NCI-H2227 treated with DMSO at 0.1 percent for 48 hours (cell line): ENCODE results near the gene SLC7A10.
"Not testable (repeated sequence)": the region's sequence is repeated elsewhere in the genome, so short reads cannot be mapped to it uniquely, and the experiment has no call there.

Source experiments
- DNase-seq: peaks from one replicate; lab custom pipeline; 2025; lab: John Stamatoyannopoulos, UW

The SLC7A10 gene

GRCh38 chr19:33216198-33216830 is 9.3 kb downstream of the SLC7A10 start:
- DNase-seq, result no peak

- no peak for DNase-seq
Measured at GRCh38 chr19:33215438-33216197, 10.0 kb downstream of the SLC7A10 start.

DNA sequence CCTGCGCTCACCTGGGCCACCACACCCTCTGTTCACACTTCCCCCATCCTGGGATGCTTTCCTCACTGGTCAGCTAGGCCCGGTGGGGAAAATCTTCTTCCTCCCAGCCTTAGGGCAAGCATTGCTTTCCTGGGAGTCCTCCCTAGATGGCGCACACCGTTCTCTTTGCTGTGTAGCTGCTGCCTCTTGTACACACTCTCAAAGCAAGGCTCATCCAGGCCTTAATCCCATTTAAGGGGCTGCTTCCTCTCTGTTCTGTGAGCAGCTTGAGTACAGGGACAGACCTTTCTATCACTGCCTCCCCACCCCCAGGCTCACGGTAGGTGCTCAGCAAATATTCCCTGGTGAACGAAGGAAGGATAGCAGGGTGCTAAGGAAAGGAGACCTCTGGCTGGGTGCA is 11.1 kb downstream of the SLC7A10 start:
- DNase-seq, result no peak

DNA sequence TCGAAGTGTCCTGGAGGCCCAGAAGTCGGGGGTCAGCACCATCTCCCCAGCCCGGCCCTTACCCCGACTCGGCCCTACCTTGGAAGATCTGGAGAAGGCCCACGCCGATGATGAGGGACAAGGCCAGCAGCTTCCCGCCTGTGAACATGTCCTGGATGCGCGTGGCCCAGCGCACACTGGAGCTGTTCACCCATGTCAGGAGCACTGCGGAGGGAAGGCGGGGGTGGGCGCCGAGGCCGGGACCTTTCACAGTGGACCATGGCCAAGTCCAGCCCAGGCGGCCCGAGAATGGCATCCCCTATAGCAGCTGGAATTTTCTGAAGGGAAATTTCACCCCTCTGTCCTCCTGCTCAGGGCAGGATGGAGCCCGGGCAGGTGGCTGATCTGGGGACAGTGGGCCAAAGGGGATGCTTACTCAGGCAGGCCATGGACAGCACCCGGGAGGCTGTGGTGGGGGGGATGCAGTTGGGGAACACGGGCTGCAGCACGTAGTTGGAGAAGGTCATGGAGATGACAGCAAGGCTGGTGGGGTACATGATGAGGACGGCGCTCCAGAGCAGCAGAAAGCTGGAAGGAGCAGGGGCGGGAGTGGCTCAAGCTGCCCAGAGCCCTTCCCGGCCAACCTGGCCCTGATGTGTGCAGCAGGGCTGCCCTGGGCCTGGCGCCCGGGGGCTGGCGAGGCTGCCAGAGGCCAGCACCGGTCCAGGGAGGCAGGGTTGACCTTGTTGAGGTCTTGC is 13.0 kb downstream of the SLC7A10 start:
- no peak for DNase-seq

DNA sequence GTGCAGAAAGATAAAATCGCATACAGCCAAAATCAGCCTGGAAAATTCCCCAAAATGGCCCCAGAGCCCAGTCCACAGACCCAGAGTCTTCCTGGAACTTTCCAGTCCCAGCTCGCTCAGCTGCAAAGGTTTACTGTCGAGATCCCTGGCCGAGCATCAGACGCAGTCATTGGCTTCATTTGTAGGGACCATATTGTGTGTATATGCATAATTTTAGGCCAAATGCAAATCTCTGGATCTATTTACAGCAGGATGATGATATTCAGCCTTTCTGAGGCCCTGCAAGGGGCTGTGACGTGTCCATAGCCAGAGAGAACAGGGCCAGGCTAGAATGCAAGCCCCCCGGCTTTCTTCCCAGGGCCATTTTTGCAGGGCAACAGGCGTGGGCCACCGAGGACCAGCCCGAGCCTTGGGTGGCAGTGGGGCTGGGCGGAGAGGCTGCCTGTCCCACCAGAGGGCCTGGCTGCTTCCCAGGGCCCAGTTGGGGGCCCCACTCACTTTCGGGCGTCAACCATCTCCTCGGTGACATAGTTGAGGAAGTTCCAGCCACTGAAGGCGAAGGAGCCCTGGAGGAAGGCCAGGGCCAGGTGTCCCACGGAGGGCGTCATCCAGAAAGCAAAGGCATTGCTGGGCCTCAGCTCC is 13.7 kb downstream of the SLC7A10 start:
- no peak for DNase-seq

DNA sequence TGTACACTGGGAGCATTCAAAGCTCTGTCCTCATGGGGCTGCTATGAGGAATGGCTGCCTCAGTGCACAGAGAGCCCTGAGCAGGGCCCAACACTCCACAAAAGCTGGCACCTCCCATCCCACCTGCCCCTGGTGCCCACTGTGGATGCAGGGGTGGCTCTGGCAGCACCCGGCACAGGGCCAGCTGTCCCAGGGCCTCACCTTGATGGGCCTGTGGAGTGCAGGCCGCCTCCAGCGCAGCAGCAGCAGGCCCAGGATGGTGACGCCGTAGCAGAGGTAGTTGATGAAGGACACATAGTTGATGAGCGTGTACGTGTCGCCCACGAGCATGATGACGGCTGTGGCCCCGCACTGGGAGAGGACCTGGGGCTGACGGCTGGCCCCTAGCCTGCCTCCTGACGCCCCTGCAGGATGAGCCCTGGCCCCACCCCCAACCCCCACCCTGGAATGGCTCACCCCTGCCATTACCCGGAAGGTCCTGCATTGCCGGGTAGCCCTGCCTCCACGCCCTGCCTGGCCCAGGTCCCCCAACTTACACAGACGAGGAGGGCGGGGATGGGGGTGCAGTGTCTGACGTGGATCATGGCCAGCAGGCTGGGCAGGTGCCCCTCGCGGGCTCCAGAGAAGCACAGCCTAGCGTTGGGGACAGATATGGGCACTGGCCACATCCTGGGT is 15.2 kb downstream of the SLC7A10 start:
- DNase-seq, result no peak

- DNase-seq, result not testable (repeated sequence)
Measured at GRCh38 chr19:33209850-33210230, 15.8 kb downstream of the SLC7A10 start.

- no peak for DNase-seq
Measured at GRCh38 chr19:33208904-33209849, 16.5 kb downstream of the SLC7A10 start.

DNA sequence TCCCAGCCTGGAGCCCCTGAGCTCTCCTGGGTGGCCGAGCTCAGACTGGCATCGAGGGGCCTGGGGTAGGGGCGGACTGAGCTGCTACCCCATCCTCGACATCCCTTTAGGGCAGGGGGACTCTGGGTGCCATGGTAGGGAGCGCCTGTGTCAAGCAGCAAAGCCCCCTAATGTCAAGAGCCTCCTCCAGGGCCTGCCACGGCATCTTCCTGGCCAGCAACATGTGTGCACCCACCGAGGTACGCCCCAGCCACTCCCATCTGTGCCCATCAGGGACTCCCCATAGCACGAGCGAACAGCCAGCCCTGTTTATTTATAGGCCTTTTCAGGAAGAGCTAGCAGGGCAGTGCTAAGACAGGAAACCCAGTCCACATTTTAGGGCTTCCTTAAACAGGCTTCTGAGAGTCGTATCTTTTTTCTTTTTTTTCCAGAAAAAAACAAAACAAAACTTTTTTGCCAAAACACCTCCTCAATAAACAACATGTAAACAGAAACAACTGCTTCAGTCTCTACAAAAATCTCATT is 17.2 kb downstream of the SLC7A10 start:
- DNase-seq, result no peak

DNA sequence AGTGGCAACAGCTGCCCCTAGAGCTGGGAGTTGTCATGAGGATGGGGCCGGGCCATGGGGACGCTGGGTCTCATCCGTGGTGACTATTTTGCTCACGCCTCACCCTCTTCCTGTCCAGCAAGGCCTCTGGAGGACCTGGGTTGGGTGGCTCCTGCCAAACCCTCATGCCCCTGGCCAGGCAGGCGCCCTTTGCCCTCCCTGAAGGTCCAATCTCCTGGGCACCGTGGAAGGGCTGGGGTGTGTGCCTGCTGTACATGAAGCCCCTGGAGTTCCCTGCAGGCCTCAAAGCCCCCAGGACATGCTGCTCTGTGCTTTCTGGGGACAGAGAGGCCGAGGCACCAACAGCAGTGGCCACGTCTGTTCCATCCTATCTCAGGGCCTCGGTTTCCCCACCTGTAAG is 17.7 kb downstream of the SLC7A10 start:
- no peak for DNase-seq

- no peak for DNase-seq
Measured at GRCh38 chr19:33207040-33207620, 18.5 kb downstream of the SLC7A10 start.

- no peak for DNase-seq
Measured at GRCh38 chr19:33206261-33207039, 19.2 kb downstream of the SLC7A10 start.

DNA sequence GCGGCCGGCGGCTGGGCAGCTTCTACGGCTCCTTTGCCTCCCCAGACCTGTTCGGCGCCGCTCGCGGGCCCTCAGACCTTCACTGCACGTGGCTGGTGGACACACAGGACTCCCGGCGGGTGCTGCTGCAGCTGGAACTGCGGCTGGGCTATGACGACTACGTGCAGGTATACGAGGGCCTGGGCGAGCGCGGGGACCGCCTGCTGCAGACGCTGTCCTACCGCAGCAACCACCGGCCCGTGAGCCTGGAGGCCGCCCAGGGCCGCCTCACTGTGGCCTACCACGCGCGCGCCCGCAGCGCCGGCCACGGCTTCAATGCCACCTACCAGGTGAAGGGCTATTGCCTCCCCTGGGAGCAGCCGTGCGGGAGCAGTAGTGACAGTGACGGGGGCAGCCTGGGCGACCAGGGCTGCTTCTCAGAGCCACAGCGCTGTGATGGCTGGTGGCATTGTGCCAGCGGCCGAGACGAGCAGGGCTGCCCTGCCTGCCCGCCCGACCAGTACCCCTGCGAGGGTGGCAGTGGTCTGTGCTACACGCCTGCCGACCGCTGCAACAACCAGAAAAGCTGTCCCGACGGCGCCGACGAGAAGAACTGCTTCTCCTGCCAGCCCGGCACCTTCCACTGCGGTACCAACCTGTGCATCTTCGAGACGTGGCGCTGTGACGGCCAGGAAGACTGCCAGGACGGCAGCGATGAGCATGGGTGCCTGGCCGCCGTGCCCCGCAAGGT is 20.0 kb downstream of the SLC7A10 start:
- no peak for DNase-seq

DNA sequence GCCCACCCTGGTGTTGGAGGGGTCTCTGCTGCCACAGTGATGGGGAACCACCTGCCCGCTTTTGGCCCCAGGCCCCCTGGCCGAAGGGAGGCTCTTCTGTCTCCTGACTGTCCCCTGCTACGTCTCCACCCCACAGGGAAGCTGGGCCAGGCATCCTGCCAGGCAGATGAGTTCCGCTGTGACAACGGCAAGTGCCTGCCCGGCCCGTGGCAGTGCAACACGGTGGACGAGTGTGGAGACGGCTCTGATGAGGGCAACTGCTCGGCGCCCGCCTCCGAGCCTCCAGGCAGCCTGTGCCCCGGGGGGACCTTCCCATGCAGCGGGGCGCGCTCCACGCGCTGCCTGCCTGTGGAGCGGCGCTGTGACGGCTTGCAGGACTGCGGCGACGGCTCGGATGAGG is 20.5 kb downstream of the SLC7A10 start:
- no peak for DNase-seq

DNA sequence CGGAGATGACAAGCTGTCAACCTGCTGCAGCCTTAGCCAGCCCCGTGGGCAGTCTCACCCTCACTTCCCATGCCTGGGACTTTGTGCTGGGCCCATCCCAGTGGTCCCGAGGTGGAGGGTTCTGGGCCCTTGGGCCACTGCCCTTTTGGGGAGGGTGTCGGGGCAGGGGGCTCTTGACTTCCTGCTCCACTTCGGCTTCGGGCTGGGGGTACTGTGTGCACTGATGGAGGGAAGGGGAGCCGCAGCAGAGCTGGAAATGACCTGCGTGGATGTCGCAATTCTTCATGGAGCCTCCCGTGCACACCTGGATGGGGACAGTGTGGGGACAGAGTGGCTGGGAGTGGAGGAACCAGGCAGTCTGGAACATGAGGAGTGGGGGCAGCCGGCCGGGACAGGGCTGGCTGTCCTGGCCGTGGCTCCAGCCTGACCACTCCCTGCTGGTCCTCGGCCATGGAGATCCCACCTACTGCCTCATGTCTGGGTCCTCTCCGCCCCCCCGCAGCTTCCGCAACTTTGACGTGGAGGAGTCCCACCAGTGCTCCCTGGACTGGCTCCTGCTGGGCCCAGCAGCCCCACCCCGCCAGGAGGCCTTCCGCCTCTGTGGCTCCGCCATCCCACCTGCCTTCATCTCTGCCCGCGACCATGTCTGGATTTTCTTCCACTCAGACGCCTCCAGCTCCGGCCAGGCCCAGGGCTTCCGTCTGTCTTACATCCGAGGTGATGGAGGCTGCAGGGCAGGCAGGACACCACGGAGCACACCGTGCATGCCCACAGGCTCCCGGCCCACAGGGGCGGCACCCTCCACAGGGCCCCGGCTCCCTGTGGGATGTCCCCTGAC is 21.3 kb downstream of the SLC7A10 start:
- DNase-seq, result no peak

- no peak for DNase-seq
Measured at GRCh38 chr19:33203529-33203928, 22.1 kb downstream of the SLC7A10 start.

GRCh38 chr19:33202546-33203507 is 22.8 kb downstream of the SLC7A10 start:
- no peak for DNase-seq
